ENCODE measurements around the gene NPAS3.

NPAS3 gene

DNA sequence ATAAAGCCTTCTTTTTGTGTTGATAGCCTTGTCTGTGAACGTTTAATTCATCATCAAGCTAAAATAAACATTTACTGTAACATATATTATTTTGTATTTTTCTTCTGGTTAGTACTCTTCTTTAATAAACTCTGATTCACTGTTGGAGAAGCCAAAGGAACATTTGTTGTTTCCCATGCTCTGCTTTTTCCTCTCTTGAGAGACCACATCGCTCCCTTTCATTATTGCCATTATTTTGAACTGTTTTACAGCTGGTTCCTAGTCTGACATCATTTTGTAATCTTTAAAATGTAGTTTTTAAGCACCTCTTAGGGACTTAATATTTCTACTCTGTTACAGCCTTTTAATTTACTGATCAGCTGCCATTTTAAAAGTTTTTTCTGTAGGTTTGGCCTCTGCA is 301.8 kb downstream of the NPAS3 start:
- TF ChIP-seq CTCF (IDR thresholded peaks at IDR 0.05; ENCODE audit: extremely low read depth, missing control alignments) = no peak

GRCh38 chr14:33241331-33241730 is 302.7 kb downstream of the NPAS3 start:
- TF ChIP-seq CTCF (IDR thresholded peaks at IDR 0.05; ENCODE audit: extremely low read depth, missing control alignments) = no peak

More for the DNA sequence above, 301.8 kb downstream of the NPAS3 start:
- DNase-seq (ENCODE audit: low spot score) = no peak

DNA sequence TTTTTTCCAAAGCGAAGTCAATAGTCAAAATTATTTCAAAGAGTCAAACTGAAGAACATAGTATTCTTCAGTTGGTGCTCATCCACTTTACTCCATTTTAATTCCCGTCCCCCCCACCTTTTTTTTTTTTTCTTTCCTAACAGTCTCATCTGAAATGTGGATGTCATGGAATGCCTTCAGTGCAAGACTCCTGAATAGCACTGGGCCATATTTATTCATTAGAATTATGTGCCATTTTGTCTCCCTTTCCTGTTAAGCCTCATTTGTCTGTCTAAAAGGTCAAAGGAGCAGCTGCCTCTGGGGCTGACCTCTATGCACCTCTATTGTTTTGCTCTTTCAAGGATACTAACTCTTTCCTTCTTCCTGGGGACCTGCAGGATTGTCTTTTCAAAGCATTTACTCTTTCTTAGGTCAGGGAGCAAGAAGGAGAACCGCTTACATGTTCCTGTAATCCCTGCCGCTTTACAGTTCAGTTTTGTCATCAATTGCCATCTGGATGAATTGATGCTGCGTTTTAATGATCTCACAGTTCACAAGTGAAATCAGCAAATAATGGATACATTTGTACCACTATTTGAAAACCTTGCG is 310.6 kb downstream of the NPAS3 start:
- no peak for DNase-seq (ENCODE audit: low spot score)

More at GRCh38 chr14:33241331-33241730, 302.7 kb downstream of the NPAS3 start:
- DNase-seq (ENCODE audit: low spot score) = no peak

DNA sequence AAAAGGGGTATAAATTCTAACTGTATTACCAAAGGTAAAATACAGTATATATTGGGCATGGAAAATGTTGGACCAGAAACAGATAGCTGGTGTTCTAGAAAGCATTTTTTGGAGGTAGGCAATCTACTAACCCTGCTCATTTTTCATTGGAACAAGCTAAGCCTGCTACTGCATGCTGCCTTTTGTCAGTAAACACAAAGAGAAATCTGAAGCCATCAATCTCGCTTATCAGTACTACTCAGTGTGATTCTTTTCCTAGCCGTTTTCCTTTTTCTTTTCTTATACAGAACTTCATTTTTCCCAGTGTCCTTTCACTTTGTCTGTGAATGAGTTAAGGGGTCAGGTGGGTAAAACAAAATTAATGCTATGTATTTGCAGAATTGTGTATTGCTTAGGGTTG is 312.3 kb downstream of the NPAS3 start:
- DNase-seq (ENCODE audit: low spot score) = no peak
- no peak for TF ChIP-seq CTCF (IDR thresholded peaks at IDR 0.05; ENCODE audit: extremely low read depth, missing control alignments)

More for the DNA sequence above, 310.6 kb downstream of the NPAS3 start:
- no peak for TF ChIP-seq CTCF (IDR thresholded peaks at IDR 0.05; ENCODE audit: extremely low read depth, missing control alignments)

GRCh38 chr14:33254342-33254741 is 315.7 kb downstream of the NPAS3 start:
- TF ChIP-seq CTCF (IDR thresholded peaks at IDR 0.05; ENCODE audit: extremely low read depth, missing control alignments) = no peak
- no peak for DNase-seq (ENCODE audit: low spot score)

GRCh38 chr14:33254861-33255395 is 316.2 kb downstream of the NPAS3 start:
- no peak for TF ChIP-seq CTCF (IDR thresholded peaks at IDR 0.05; ENCODE audit: extremely low read depth, missing control alignments)
- no peak for DNase-seq (ENCODE audit: low spot score)

GRCh38 chr14:33257796-33258195 is 319.1 kb downstream of the NPAS3 start:
- no peak for TF ChIP-seq CTCF (IDR thresholded peaks at IDR 0.05; ENCODE audit: extremely low read depth, missing control alignments)
- no peak for DNase-seq (ENCODE audit: low spot score)

Data from GM20000 (cell line).